Stimulated activated CD8-positive, alpha-beta memory T cell treated with anti-CD3 and anti-CD28 coated beads, Interleukin-2, amount 100 ng/mL, for 1 hour (primary cell): ENCODE measurements around the gene QRICH2.
"Not testable (repeated sequence)": the region's sequence is repeated elsewhere in the genome, so short reads cannot be mapped to it uniquely, and the experiment has no call there.

Experiments used
- DNase-seq, 2 donors: peaks; one replicate each; pipeline ENCODE4 v3.0.0-alpha.2; 2020; ENCODE audit warnings: low read depth in 2 of 2

Gene QRICH2

DNA sequence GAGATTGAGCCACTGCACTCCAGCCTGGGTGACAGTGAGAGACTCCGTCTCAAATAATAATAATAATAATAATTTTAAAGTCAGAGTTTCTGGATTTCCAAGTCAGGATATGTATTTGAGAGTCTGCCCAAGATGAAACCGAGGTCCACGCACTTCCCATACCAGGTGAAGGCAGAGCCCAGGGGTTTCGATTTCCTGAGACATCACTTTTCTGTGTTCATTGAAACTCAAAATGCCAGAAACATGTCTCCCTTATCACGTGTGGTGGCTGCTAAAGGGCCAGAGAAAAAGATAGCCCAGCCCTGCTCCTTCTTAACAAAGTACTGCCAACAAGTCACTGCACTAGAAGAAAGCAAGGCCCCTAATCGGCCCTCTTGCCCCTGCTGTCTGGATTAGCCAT is 57.9 kb downstream of the QRICH2 start:
- DNase-seq: no peak

DNA sequence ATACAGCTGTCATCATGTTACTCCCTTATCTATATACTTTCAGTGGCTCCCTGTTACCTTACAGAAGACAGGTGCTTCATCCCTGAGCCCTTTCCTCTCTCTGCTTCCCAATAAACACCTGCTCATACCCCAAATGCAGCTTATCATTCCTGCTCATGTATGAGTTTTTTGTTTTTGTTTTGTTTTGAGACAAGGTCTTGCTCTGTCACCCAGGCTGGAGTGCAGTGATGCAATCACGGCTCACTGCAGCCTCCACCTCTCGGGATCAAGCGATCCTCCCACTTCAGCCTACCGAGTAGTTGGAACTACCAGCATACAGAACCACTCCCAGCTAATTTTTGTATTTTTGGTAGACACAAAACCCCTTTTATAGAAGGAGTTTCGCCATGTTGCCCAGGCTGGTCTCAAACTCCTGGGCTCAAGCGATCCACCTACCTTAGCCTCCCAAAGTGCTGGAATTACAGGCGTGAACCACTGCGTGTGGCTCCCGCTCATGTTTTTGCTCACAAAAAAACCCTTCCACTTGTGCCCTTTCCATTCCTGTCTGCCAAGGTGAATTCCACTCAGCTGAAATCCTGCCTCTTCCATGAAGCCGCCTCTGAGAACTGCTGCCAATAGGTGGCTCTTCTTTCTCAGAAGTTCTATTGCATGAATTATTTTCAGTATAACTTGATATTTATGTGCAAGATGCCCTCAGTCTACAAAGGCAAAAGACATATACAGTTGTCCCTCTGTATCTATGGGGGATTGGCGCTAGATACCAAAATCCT is 59.9 kb downstream of the QRICH2 start:
- no peak for DNase-seq

GRCh38 chr17:76247304-76247703 is 60.8 kb downstream of the QRICH2 start:
- no peak for DNase-seq

GRCh38 chr17:76246080-76247066 is 61.7 kb downstream of the QRICH2 start:
- no peak for DNase-seq

DNA sequence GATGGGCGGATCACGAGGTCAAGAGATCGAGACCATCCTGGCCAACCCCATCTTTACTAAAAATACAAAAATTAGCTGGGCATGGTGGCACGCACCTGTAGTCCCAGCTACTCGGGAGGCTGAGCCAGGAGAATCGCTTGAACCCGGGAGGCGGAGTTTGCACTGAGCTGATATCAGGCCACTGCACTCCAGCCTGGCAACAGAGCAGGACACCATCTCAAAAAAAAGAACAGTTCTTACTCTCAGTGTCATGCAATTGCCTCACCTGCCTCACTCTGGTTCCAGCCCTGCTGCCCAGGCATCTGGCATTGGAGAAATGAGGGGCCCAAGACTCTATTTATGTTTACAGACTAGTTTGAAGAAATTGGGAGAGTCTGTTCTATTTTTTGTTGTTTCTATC is 63.4 kb downstream of the QRICH2 start:
- DNase-seq: not testable (repeated sequence)

GRCh38 chr17:76243826-76244679 is 64.0 kb downstream of the QRICH2 start:
- DNase-seq: no peak

GRCh38 chr17:76241691-76242255 is 66.3 kb downstream of the QRICH2 start:
- DNase-seq: no peak

- no peak for DNase-seq
Observed at GRCh38 chr17:76241204-76241538, 66.9 kb downstream of the QRICH2 start.

GRCh38 chr17:76240461-76241203 is 67.4 kb downstream of the QRICH2 start, which contains the start of gene RNF157:
TSS of gene RNF157 (minus strand) at chr17:76240493. CDS start at chr17:76240240, 253 bp downstream.
- peak in 1 of 2 donors; percentile 50 for DNase-seq

DNA sequence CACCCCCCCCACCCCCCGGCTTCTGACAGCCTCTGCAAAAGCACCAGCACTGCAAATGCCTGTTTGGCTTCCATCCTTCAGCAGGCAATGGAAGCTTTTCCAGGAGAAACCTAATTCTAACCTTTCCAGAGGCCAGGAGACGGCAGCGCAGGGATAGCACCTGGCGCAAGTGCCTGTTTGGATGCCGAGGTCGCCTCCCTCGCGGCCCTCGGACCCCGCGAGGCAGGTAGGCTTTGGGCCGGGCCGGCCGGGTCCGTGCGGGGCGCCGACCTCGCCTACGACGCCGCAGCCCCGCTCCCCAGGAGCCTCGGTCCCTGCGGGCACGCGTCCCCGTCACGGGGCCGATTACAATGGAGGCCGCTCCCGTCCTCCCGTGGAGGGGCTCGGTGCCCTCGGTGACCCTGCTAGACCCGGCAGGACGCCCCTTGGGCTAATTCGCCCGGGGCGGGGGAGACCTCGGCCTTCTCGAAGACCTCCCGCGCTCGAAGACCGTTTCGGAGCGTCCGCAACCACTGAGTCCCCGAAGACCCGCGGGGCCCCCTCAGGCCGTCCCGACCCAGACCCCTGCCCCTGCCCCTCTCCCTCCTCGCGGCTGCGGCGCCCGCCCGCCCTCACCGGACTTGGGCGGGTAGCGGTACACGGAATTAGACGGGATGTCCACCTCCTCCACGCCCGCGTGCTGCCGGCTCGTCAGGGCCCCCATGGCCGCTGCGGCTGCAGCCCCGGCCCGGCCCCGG is 68.4 kb downstream of the QRICH2 start:
- DNase-seq: no peak

- DNase-seq: no peak
Observed at GRCh38 chr17:76238847-76239537, 69.1 kb downstream of the QRICH2 start.

GRCh38 chr17:76237859-76238313 is 70.2 kb downstream of the QRICH2 start:
- DNase-seq: no peak

GRCh38 chr17:76236603-76237002 is 71.5 kb downstream of the QRICH2 start:
- DNase-seq: no peak

DNA sequence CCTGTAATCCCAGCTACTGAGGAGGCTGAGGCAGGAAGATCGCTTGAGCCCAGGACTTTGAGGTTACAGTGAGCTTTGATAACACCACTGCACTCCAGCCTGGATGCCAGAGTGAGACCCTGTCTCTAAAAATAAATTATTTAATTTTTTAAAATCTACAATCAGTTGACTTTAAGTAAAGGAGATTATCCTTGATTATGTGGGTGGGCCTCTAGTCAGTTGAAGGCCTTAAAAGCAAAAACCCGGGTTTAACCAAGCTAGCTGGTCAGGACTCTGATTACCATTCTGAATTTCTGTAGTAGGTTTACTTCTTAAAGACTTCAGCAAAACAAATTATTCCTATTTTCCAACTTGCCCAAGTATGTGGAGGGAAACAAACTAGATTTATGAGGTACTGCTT is 72.2 kb downstream of the QRICH2 start:
- no peak for DNase-seq

- DNase-seq: no peak
Observed at GRCh38 chr17:76234354-76234679, 73.8 kb downstream of the QRICH2 start.

DNA sequence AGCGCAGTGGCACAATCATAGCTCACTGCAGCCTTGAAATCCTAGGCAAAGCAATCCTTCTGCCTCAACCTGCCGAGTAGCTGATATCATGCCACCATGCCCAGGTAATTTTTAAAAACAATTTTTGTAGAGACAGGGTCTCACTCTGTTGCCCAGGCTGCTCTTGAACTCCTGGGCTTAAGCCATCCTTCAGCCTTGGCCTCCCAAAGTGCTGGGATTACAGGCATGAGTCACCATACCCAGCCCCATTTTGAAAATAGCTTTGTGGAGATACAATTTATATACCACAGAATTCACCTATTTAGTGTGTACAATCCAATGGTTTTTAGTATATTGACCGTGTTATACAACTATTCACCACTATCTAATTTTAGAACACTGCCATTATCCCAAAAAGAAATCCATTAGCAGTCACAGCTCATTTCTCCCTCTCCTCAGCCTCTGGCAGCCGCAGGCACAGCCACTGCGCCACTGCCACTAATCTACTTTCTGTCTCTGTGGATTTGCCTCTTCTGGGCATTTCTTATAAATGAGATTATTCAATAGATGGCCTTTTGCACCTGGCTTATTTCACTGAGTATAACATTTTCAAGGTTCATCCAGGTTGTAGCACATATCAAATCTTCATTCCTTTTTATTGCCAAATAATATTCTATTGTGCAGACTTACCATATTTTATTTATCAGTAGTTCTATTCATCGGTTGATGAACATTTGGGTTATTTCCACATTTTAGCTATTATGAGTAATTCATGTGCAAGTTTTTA is 74.3 kb downstream of the QRICH2 start:
- DNase-seq: no peak

GRCh38 chr17:76232342-76232741 is 75.7 kb downstream of the QRICH2 start:
- no peak for DNase-seq

DNA sequence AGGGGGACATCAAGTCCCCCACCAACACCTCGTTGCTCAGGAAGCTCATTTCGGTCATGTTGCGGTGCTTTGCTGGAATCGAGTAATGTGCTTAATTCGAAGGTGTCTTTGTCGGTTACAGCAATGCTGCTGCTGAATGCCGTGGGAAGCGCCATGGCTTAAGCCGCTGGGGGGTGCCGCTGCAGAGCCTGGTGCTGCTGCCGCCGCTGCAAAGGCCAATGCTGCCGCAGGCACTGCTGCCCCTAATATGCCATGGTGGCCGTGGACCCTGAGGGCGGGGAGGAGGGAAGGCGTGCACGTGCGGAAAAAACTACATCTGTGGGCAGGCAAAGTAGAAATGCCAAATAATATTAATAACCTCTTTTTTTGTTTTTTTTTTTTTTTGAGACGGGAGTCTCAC is 81.3 kb downstream of the QRICH2 start:
- DNase-seq: not testable (repeated sequence)
